Measurements from ENCODE around the gene SLC44A5. TPM values are rescaled to one million over a fixed set of nuclear protein-coding genes. Genes with fewer than 3 reads are reported as not detected.
A peak's percentile ranks its signal among the peaks of the same experiment; 100 is the strongest.

Gene SLC44A5
- total and polyA plus RNA-seq, 10 of the 15 experiments (the other 5 are each of a cell fraction or from before 2014, with no cell fraction given) = 0.04 to 1.3 TPM; not detected in 8

- Histone ChIP-seq H3K4me3 (no peak overlapping the region), H3K4me2 (ENCODE audit: control insufficient read depth, insufficient read depth) (no peak overlapping the region), H3K9me3 (replicated peaks; ENCODE audit: control insufficient read depth, insufficient read depth, low read length) (no peaks in the 10 kb centered on the region), H3K27ac (ENCODE audit: control insufficient read depth, insufficient read depth) (no peak overlapping the region), H3K4me1 (ENCODE audit: control insufficient read depth, insufficient read depth, low read length) (no peaks in the 10 kb centered on the region), H3K79me2 (ENCODE audit: control insufficient read depth, insufficient read depth, low read length) (no peaks in the 10 kb centered on the region), H3K9ac (ENCODE audit: control insufficient read depth, insufficient read depth, low read length) (no peak overlapping the region), H2AFZ (ENCODE audit: control insufficient read depth, low read depth, low read length) (no peak overlapping the region), H3K36me3 (ENCODE audit: control insufficient read depth in 2 of 2, insufficient read depth in 2 of 2, low read length in 1 of 2) (no peaks in the 10 kb centered on the region), H4K20me1 (ENCODE audit: control insufficient read depth, insufficient read depth) (no peaks in the 10 kb centered on the region), H3K27me3 (replicated peaks in 1 of 2; ENCODE audit: control insufficient read depth in 2 of 2, insufficient read depth in 2 of 2, low read length in 1 of 2) (no peaks in the 10 kb centered on the region)
- DNase-seq (ENCODE audit: low read depth, low spot score) (no peak), ATAC-seq (no peak), FAIRE-seq (no peak)
- ChIA-PET RAD21 (ENCODE audit: unreplicated experiment) (no interaction called here), POLR2A (no interaction called here), CTCF (no interaction called here), SMC1A (ENCODE audit: uncharacterized antibody, unreplicated experiment) (interaction anchor here (0.8 kb wide), 1 partner anchor 55 kb away, joined by 3 read pairs; no protein-coding TSS in a partner anchor)
- 88% methylated on average over 1 of the region's 1 CpG for WGBS (ENCODE audit: insufficient coverage, insufficient replicate concordance, low lambda C conversion rate, missing lambda C conversion rate)
- in situ Hi-C loops (cut with MboI) (no loop called here), intact Hi-C loops (cut with micrococcal nuclease; ENCODE audit: unreplicated experiment) (no loop called here)
- TF ChIP-seq BHLHE40 (IDR thresholded peaks at IDR 0.05; ENCODE audit: borderline replicate concordance in 1 of 2, low read depth in 2 of 2, low read length in 1 of 2) = no peak
- TF ChIP-seq GABPA (IDR thresholded peaks at IDR 0.05; ENCODE audit: low read depth) = no peak
- no peak for TF ChIP-seq NKRF (conservative IDR thresholded peaks at IDR 0.05)
- no TSS peak for BruUV-seq (replicated peaks)
These were observed 214.7 kb downstream of the SLC44A5 start for GRCh38 chr1:75396260-75396659.

- Histone ChIP-seq H3K27me3 (replicated peaks in 1 of 2; ENCODE audit: control insufficient read depth in 2 of 2, insufficient read depth in 2 of 2, low read length in 1 of 2) (no peaks in the 10 kb centered on the region), H2AFZ (ENCODE audit: control insufficient read depth, low read depth, low read length) (no peak overlapping the region), H3K9me3 (replicated peaks; ENCODE audit: control insufficient read depth, insufficient read depth, low read length) (no peaks in the 10 kb centered on the region), H4K20me1 (ENCODE audit: control insufficient read depth, insufficient read depth) (no peaks in the 10 kb centered on the region), H3K36me3 (ENCODE audit: control insufficient read depth in 2 of 2, insufficient read depth in 2 of 2, low read length in 1 of 2) (no peaks in the 10 kb centered on the region), H3K79me2 (ENCODE audit: control insufficient read depth, insufficient read depth, low read length) (no peaks in the 10 kb centered on the region), H3K27ac (ENCODE audit: control insufficient read depth, insufficient read depth) (no peak overlapping the region), H3K9ac (ENCODE audit: control insufficient read depth, insufficient read depth, low read length) (no peak overlapping the region), H3K4me1 (ENCODE audit: control insufficient read depth, insufficient read depth, low read length) (no peaks in the 10 kb centered on the region), H3K4me2 (ENCODE audit: control insufficient read depth, insufficient read depth) (no peak overlapping the region), H3K4me3 (no peak overlapping the region)
- ChIA-PET RAD21 (ENCODE audit: unreplicated experiment) (no interaction called here), CTCF (no interaction called here), POLR2A (no interaction called here), SMC1A (ENCODE audit: uncharacterized antibody, unreplicated experiment) (no interaction called here)
- in situ Hi-C loops (cut with MboI) = no loop called here
- WGBS (ENCODE audit: insufficient coverage, insufficient replicate concordance, low lambda C conversion rate, missing lambda C conversion rate) = 39% methylated on average over 3 of the region's 3 CpGs
- ATAC-seq (peak; percentile 44), DNase-seq (ENCODE audit: low read depth, low spot score) (no peak), FAIRE-seq (no peak)
- intact Hi-C loops (cut with micrococcal nuclease; ENCODE audit: unreplicated experiment) = no loop called here
- no TSS peak for BruUV-seq (replicated peaks)
- TF ChIP-seq SPI1 (IDR thresholded peaks at IDR 0.05; ENCODE audit: borderline replicate concordance, insufficient read depth, low read depth, low read length) (peak; percentile 82), POLR2AphosphoS2 (IDR thresholded peaks at IDR 0.05; ENCODE audit: low read depth, low read length) (no peak), SP1 (IDR thresholded peaks at IDR 0.05; ENCODE audit: low read depth, low read length) (no peak)
These were observed 216.4 kb downstream of the SLC44A5 start for GRCh38 chr1:75394386-75395139.

All from GM12878 (cell line).